ENCODE measurements around the gene OVCA2.

DNA sequence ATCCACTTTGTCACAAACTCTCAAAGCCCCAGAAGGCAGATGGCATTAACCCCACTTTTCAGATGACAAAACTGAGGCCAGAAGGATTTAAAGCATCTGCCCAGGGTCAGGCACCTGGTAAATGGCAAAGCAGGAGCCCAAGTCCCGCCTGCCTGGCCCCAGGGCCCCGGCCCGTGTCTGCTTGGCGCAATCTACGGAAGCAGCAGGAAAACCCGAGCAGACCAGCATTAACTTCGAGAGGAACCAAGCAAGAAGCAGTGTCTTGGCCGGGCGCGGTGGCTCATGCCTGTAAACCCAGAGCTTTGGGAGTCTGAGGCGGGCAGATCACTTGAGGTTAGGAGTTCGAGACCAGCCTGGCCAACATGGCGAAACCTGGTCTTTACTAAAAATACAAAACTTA, 38.3 kb upstream of the OVCA2 start:
- TF ChIP-seq, protein P1, sequence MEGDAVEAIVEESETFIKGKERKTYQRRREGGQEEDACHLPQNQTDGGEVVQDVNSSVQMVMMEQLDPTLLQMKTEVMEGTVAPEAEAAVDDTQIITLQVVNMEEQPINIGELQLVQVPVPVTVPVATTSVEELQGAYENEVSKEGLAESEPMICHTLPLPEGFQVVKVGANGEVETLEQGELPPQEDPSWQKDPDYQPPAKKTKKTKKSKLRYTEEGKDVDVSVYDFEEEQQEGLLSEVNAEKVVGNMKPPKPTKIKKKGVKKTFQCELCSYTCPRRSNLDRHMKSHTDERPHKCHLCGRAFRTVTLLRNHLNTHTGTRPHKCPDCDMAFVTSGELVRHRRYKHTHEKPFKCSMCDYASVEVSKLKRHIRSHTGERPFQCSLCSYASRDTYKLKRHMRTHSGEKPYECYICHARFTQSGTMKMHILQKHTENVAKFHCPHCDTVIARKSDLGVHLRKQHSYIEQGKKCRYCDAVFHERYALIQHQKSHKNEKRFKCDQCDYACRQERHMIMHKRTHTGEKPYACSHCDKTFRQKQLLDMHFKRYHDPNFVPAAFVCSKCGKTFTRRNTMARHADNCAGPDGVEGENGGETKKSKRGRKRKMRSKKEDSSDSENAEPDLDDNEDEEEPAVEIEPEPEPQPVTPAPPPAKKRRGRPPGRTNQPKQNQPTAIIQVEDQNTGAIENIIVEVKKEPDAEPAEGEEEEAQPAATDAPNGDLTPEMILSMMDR (IDR thresholded peaks at IDR 0.05) = no peak
- TF ChIP-seq POLR2A (IDR thresholded peaks at IDR 0.05) = no peak

Measured in adrenal gland (tissue), 5 donors.